Measurements from ENCODE around the gene CFAP298.
"Not testable (repeated sequence)": the region's sequence is repeated elsewhere in the genome, so short reads cannot be mapped to it uniquely, and the experiment has no call there.

The CFAP298 gene, protein sequence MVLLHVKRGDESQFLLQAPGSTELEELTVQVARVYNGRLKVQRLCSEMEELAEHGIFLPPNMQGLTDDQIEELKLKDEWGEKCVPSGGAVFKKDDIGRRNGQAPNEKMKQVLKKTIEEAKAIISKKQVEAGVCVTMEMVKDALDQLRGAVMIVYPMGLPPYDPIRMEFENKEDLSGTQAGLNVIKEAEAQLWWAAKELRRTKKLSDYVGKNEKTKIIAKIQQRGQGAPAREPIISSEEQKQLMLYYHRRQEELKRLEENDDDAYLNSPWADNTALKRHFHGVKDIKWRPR

DNA sequence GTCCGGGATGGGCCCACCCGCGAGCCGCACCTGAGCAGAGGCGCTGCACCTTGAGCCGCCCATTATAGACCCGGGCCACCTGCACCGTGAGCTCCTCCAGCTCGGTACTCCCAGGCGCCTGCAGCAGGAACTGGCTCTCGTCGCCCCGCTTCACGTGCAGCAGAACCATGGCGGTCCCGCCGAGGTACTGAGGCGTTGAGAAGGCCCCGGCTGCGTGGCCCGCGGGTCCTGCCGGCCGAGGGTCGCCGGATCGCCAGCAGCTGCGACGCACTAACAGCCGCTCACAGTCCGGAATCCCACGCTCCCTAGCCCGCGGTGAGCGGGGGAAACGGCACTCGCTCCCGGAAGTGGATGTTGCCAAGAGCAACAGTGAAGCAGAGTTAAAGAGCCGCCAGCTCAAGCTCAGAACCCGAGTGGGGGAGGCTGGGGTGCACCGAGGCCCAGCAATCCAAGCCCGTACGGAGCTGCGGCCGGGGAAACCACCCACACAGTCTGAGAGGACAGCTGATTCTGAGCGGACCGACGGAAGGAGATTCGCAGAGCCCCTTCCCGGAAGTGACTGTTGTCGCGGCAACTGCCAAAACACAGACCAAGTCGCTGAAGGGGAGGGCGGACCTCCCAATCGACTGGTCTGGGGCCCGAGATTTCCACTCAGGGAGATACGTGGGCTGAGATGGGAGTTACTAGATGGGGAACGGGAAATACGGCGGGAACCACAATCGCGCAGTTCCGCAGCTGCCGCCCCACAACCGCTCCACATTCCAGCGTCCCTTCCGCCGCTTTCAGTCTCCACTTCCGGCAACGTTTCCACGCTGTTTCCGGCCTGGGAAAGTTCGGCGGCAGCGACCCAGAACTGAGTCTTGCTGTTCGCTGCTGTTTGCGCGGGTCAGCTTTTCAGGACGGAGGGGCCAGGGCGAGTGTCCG lies at the start of gene CFAP298:
CFAP298 (minus strand) TSS at position 303 of the 924 bp plus-strand sequence; CDS start at position 169, 134 bp downstream.
- ATAC-seq (peak; percentile 98), DNase-seq (peak; percentile 88 to 94)
- Mint-ChIP-seq H3K27ac (peak within 1 kb of the TSS; percentile 96), H3K4me3 (peak within 1 kb of the TSS; percentile 94 to 100), H3K27me3 (no peaks in the 10 kb centered on the region), H3K9me3 (no peaks in the 10 kb centered on the region), H3K4me1 (peaks cover 10% of the 10 kb centered on the region)

DNA sequence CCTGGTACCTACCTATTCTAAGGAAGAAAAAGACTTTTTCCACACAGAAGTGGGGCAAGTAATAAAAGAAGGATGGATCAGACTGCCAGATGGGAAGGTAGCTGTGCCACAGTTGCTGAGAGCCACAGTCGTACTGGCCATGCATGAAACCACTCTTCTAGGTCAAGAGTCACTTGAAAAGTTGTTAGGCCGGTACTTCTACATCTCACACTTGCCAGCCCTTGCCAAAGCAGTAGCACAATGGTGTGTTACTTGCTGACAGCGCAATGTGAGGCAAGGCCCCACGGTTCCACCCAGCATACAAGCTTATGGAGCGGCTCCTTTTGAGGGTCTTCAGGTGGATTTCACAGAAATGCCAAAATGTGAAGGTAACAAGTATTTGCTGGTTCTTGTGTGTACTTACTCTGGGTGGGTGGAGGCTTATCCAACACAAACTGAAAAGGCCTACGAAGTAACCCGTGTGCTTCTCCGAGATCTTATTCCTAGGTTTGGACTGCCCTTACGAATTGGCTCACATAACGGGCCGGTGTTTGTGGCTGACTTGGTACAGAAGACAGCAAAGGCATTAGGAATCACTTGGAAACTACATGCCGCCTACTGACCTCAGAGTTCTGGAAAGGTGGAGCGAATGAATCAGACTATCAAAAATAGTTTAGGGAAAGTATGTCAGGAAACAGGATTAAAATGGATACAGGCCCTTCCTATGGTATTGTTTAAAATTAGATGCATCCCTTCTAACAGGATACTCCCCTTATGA lies 49.0 kb upstream of the CFAP298 start:
- not testable (repeated sequence) for H3K27ac Mint-ChIP-seq, H3K4me1 Mint-ChIP-seq, ATAC-seq, DNase-seq, H3K4me3 Mint-ChIP-seq, H3K27me3 Mint-ChIP-seq
- peaks cover 0 to 17% of the 10 kb centered on the region in 2 donors for H3K9me3 Mint-ChIP-seq

DNA sequence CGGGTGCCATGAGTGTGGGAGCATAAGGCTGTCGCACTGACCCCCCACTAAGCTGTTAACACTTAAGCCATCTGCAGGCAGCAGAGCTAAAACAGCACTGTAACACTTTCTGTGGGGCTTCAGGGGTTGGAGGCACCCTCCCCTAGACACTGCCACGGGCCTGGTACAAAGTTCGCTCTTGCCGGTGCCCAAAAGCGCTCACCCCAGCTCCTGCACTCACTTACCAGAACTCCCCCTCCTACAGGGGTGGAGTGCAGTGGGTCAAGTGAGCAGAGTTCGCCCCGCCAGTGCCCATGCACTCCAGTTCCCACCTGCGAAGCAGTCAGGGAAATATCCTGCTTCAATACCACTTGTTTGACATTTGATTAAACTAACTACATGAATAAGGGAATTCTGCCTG lies 46.3 kb upstream of the CFAP298 start:
- H3K27me3 Mint-ChIP-seq = no peaks in the 10 kb centered on the region
- peak overlapping the region in 1 of 2 donors; percentile 31 for H3K27ac Mint-ChIP-seq
- DNase-seq (no peak), ATAC-seq (no peak)
- H3K4me1 Mint-ChIP-seq = no peaks in the 10 kb centered on the region
- H3K9me3 Mint-ChIP-seq = no peaks in the 10 kb centered on the region
- no peak overlapping the region for H3K4me3 Mint-ChIP-seq

DNA sequence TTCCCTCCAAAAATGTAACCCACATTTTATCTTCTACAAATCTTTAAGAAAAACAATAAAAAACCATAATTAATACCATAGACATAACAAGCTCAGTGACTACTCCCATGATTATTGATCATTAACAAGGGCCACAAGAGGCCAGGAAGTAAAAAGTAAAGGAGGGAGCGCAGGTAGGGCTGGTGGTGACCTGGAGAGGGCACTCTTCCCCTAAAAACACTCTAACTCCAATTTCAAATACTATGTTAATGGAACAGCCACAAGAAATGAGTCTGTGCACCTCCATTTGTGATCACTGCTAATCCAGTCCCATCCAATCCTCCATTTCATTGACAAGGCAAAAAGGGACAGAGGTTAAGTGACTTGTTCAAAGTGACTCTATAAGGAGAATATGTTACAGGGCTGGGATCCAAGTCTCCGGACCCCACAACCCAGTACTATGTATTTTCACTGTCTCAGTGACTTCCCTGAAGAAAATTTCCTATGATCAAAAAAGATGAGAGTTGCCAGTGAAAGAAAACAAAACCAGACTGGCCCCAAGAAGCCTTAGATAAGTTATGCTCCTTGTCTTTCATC lies 41.2 kb upstream of the CFAP298 start:
- Mint-ChIP-seq H3K27me3 (no peaks in the 10 kb centered on the region), H3K4me3 (no peak overlapping the region), H3K9me3 (no peaks in the 10 kb centered on the region), H3K27ac (no peak overlapping the region), H3K4me1 (no peaks in the 10 kb centered on the region)
- DNase-seq (peak; percentile 17 to 21), ATAC-seq (peak; percentile 75)

DNA sequence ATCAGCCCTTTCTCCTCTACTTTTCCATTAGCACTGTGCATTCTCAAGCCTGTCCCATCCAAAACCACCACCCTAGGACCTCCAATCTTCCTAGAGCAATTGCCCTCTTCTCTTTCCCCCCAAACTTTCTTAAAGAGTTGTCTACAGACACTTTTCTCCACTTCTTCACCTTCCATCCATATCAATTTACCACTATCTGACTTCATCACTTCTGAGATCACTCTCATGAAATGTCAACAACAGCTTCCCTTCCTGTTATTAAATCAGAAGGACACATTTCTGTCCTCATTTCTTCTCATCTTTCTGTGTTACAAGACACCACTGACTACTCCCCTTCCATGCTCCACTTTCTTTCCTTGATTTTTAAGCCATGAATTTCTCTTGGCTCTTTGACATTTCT lies 36.0 kb upstream of the CFAP298 start:
- ATAC-seq = no peak
- Mint-ChIP-seq H3K4me3 (no peak overlapping the region), H3K27ac (no peak overlapping the region), H3K4me1 (no peaks in the 10 kb centered on the region), H3K27me3 (no peaks in the 10 kb centered on the region), H3K9me3 (no peaks in the 10 kb centered on the region)
- DNase-seq = no peak

DNA sequence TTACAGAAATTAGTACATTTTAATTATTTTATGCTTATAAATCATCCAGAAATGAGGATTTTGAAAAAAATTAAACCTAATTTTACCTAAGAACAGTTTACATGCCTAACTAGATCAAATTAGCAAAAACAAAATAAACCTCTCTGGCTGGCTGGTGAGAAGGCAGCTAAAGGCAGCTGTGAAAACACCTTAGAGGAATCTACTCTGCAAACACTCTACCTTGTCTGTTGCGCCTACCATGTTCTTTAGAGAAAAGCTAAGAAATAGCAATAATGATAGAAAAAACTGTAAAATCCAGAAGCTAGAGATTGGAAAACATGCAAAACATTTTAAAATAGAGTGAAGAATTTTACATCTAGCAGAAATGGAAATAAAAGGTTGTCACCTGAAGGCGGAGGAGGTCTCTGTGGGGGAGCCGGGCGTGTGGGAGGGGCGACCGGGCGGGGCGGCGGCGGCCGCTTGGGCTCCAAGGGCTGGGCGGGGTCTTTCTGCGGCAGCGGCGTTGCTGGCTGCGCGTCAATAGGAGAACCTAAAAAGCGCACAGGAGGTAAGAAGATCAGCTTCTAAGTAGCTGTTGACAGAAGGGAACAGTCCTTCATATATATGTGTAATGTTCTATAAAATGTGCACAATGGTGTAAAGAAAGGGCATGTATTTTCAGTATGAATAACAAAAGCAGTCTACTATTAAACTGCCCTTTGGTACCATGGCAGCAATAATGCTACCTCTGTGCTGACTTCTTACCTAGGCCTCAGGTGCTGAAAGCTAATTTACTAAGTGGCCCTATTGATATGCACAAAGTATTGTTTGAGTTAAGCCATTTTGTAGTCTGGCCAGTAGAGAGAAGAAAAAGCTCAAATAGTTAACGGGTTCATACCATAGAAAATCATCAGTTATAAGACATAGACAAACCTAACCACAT lies 33.3 kb upstream of the CFAP298 start:
- no peaks in the 10 kb centered on the region for H3K9me3 Mint-ChIP-seq
- no peaks in the 10 kb centered on the region for H3K27me3 Mint-ChIP-seq
- no peak for ATAC-seq
- H3K27ac Mint-ChIP-seq = peak overlapping the region in 1 of 2 donors; percentile 56
- DNase-seq = no peak
- no peaks in the 10 kb centered on the region for H3K4me1 Mint-ChIP-seq
- H3K4me3 Mint-ChIP-seq = no peak overlapping the region

DNA sequence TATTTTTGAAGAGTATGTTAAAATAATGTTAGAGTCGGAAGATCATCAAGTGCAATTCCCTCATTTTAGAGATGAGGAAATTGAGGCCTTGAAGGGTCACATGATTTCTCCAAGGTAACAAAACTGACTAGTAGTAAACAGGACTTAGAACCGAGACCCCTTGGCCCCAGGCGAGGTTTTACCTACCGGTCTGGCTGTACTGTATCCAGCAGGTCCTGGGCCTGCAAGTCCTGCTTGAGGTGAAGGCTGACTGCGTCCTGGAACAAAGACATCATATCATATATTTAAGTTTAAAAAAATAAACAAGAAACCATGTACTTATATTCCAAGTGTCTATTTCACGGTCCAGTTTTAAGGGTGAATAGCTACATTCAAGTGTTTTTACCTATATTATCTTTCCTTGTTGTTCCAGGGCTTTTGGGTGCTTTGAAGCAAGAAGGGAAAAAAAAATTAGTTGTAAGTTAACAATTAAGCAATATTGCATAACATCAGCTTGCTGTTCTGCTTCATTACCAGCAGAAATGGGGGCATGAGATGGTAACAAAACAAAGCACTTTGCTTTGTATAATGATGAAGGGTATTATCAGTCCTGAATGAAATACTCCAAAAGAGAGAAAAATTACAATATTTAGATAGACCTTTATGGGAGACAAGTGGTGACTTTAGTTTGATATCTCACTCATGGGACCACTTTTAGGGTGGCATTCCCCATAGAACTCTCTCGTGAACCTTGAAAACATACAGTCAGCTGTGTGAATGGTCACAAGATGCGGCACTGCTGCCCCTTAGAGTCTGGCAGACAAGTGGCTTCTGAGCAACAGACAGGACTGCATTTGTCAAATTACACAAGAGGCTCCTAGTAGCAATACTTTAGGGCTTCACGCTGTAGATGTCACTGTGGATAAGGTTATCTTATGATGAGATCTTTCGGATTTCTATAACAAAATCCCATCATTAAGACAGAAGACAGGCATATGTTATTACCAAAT lies 29.8 kb upstream of the CFAP298 start:
- Mint-ChIP-seq H3K4me3 (no peak overlapping the region), H3K27ac (peak overlapping the region in 1 of 2 donors; percentile 25), H3K27me3 (no peaks in the 10 kb centered on the region), H3K4me1 (no peaks in the 10 kb centered on the region), H3K9me3 (no peaks in the 10 kb centered on the region)
- ATAC-seq = no peak
- DNase-seq = no peak

DNA sequence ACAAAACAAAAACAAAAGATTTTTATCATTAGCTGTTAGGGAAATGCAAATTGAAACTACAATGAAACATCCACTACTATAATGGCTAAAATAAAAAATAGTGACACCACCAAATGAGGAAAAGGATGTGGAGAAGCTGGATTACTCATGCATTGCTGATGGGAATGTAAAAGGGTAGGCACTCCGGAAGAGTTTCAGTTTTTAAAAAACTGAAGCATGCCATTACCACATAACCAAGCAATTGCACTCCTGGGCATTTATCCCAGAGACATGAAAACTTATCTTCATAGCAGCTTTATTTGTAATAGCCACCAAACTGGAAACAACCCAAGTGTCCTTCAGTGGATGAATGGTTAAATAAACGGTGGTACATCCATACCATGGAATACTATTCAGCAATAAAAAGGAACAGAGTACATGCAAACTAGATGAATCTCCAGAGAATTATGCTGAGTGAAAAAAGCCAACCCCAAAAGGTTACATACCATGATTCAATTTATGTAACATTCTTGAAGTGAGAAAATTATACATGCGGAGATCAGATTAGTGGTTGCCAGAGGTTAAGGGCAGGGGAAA lies 14.5 kb upstream of the CFAP298 start:
- H3K27me3 Mint-ChIP-seq = peaks cover 12% of the 10 kb centered on the region
- peaks cover 8% of the 10 kb centered on the region for H3K4me1 Mint-ChIP-seq
- H3K9me3 Mint-ChIP-seq = no peaks in the 10 kb centered on the region
- no peak overlapping the region for H3K4me3 Mint-ChIP-seq
- ATAC-seq (no peak), DNase-seq (no peak)
- no peak overlapping the region for H3K27ac Mint-ChIP-seq

DNA sequence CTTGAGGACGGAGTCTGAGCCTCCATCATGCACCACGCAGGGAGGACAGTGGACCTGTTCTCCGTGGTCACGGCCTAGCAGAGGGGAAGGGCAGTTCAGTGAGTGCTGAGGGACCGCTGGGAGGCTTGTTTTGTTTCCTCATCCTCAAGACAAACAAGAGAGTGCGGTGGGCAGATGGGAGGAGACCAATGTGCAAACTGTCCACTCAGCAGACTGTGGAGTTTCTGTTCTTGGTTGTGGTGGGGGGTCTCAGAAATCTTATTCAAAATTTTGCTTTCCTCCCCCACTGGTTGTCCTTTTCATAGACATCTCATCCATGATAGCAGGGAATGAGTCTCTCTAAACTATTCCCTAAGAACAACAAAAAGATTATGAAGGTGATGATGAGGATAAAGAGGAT lies 6.0 kb upstream of the CFAP298 start:
- ATAC-seq = not testable (repeated sequence)
- peak overlapping the region in 1 of 2 donors; percentile 66 for H3K27ac Mint-ChIP-seq

DNA sequence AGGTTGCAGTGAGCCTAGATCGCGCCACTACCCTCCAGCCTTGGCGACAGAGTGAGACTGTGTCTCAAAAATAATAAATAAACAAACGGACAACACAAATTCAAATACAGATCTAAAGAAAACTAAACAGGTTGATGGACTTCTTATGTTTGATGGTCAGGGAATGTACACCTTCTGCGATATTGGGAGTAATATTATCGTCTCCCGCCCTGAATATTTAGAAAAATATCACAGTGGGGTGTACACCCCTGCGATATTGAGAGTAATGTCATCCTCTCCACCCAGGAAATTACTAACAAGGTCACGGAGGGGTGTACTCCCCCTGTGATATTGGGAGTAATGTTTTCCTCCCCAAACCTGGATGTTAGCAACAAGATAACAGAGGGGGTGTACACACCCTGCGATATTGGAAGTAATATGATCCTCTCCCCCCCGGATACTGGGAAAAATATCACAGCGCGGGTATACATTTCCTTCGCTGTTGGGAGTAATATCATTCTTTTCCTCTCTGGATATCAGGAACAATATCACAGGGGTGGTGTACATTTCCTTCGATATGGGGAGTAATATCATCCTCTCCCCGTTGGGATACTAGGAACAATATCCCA lies 1.4 kb upstream of the CFAP298 start:
- Mint-ChIP-seq H3K27me3 (peaks cover 8% of the 10 kb centered on the region), H3K9me3 (no peaks in the 10 kb centered on the region), H3K27ac (no peak overlapping the region), H3K4me3 (peak overlapping the region; percentile 94 to 100), H3K4me1 (peaks cover 10% of the 10 kb centered on the region)
- no peak for ATAC-seq
- no peak for DNase-seq

More for the DNA sequence above, 6.0 kb upstream of the CFAP298 start:
- H3K4me1 Mint-ChIP-seq, H3K4me3 Mint-ChIP-seq, H3K9me3 Mint-ChIP-seq, DNase-seq: not testable (repeated sequence)
- peaks cover 32% of the 10 kb centered on the region for H3K27me3 Mint-ChIP-seq

DNA sequence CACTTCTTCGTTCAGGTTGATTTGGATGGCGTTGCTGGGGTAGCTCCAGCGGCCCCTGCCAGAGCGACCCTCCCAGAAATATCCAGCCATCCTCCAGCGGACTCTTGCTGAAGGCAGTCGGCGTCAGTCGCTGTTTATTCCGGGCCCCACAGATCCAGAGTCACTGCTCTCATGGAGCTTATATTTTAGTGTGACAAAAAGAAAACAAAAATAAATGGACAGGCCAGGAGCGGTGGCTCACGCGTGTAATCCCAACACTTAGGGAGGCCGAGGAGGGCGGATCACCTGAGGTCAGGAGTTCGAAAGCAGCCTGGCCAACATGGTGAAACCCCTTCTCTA lies 791 bp upstream of the CFAP298 start:
- Mint-ChIP-seq H3K27me3 (peaks cover 3% of the 10 kb centered on the region), H3K9me3 (no peaks in the 10 kb centered on the region), H3K27ac (peak overlapping the region; percentile 96), H3K4me1 (peaks cover 10% of the 10 kb centered on the region), H3K4me3 (peak overlapping the region; percentile 94 to 100)
- DNase-seq (no peak), ATAC-seq (peak; percentile 8)

DNA sequence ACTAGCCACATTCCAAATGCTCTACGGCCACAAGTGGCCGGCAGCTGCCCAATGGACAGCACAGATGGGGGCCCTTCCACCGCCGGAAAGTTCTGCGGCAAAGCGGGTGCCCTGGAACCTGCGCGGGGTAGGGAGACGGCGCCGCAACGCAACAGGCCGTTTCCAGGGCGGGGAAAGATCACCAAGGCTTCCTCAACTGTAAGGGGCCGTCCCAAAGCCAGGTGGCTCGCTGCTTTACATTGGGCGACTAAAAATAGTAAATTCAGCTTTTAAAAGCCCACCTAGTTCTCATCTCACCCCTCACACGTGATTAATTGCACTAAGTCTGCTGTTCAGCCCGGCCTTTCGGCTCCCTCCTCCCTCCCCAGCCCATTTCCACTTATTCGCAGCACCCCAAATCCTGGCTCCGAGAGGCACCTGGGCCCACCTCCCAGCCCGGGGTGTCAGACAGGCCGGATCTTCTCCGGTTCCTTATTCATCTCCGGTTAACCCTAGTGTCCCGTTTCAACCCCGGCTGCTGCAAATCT lies 643 bp downstream of the CFAP298 start:
- H3K4me1 Mint-ChIP-seq = peaks cover 10% of the 10 kb centered on the region
- H3K4me3 Mint-ChIP-seq = peak overlapping the region; percentile 94 to 100
- H3K27me3 Mint-ChIP-seq = no peaks in the 10 kb centered on the region
- ATAC-seq = peak; percentile 31
- DNase-seq = peak in 1 of 2 donors; percentile 43
- H3K9me3 Mint-ChIP-seq = no peaks in the 10 kb centered on the region
- H3K27ac Mint-ChIP-seq = peak overlapping the region; percentile 96

DNA sequence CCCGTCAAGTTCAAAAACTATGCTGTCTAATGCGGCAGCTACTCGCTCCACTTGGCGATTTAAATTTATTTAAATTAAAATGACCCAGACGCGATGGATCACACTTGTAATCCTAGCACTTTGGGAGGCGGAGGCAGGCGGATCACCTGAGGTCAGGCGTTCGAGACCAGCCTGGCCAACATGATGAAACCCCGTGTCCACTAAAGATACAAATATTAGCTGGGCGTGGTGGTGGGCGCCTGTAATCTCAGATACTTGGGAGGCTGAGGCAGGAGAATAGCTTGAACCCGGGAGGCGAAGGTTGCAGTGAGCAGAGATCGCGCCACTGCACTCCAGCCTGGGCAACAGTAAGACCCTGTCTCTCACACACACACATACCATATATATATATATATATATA lies 1.2 kb downstream of the CFAP298 start:
- not testable (repeated sequence) for H3K27me3 Mint-ChIP-seq, ATAC-seq, H3K9me3 Mint-ChIP-seq, H3K27ac Mint-ChIP-seq, DNase-seq
- H3K4me1 Mint-ChIP-seq = peaks cover 10% of the 10 kb centered on the region
- H3K4me3 Mint-ChIP-seq = peak overlapping the region; percentile 56 to 67
